Erythroblast (primary cell): Measurements from ENCODE around the gene APPL2.

Experiments used
- GATA1 ChIP-seq: IDR thresholded peaks from 2 replicates; pipeline ENCODE4 v1.6.1; 2011; ENCODE audit warnings: low read depth, mild to moderate bottlenecking, control low read depth, low read length, moderate library complexity
- POLR2A ChIP-seq: IDR thresholded peaks from 2 replicates; pipeline ENCODE4 v1.6.1; 2011; ENCODE audit warnings: mild to moderate bottlenecking, low read length

- no peak for TF ChIP-seq POLR2A
- no peak for TF ChIP-seq GATA1
Measured at GRCh38 chr12:105206686-105207374, 29.1 kb downstream of the APPL2 start.
